ENCODE results near the gene TTLL4. TPM values are rescaled to one million over a fixed set of nuclear protein-coding genes. Genes with fewer than 3 reads are reported as not detected.

The TTLL4 gene
- total RNA-seq, 1 donor from 2014 or later: 33.8 TPM

- Mint-ChIP-seq H3K27ac (ENCODE audit: unreplicated experiment) (no peak overlapping the region), H3K4me1 (ENCODE audit: low read depth, unreplicated experiment) (peaks cover 16% of the 10 kb centered on the region), H3K27me3 (ENCODE audit: low read depth, unreplicated experiment) (no peaks in the 10 kb centered on the region), H3K9me3 (ENCODE audit: unreplicated experiment) (no peaks in the 10 kb centered on the region), H3K36me3 (ENCODE audit: low read depth, unreplicated experiment) (peaks cover 14% of the 10 kb centered on the region), H3K4me3 (ENCODE audit: unreplicated experiment) (no peak overlapping the region)
- no peak for FAIRE-seq
- TF ChIP-seq EZH2 (IDR thresholded peaks at IDR 0.05; ENCODE audit: insufficient read depth, low read length) (no peak), CTCF (IDR thresholded peaks at IDR 0.05; ENCODE audit: insufficient read depth, low read depth, low read length) (no peak)
- Histone ChIP-seq H3K9me3 (ENCODE audit: insufficient read depth, low read depth, low read length) (no peaks in the 10 kb centered on the region), H3K79me2 (ENCODE audit: insufficient read depth, low read length) (peaks cover 79% of the 10 kb centered on the region), H3K4me3 (ENCODE audit: insufficient read depth, low read depth, low read length) (no peak overlapping the region), H3K4me2 (ENCODE audit: low read length) (no peak overlapping the region), H3K27ac (ENCODE audit: low read depth, low read length) (no peak overlapping the region), H3K4me1 (ENCODE audit: insufficient read depth, low read length) (no peaks in the 10 kb centered on the region), H2AFZ (ENCODE audit: low read depth, low read length) (no peak overlapping the region), H4K20me1 (ENCODE audit: insufficient read depth, low read length) (peaks cover 33% of the 10 kb centered on the region), H3K9ac (ENCODE audit: low read length) (no peak overlapping the region), H3K36me3 (ENCODE audit: insufficient read depth, low read length) (peaks cover 2% of the 10 kb centered on the region), H3K27me3 (ENCODE audit: insufficient read depth, low read length) (no peaks in the 10 kb centered on the region)
- peak; percentile 57 for DNase-seq (ENCODE audit: low read depth)
Measured at GRCh38 chr2:218716070-218716469, 5.4 kb downstream of the TTLL4 start.

GRCh38 chr2:218717262-218717661 is 6.6 kb downstream of the TTLL4 start:
- Histone ChIP-seq H4K20me1 (ENCODE audit: insufficient read depth, low read length) (peaks cover 38% of the 10 kb centered on the region), H3K9me3 (ENCODE audit: insufficient read depth, low read depth, low read length) (no peaks in the 10 kb centered on the region), H3K9ac (ENCODE audit: low read length) (no peak overlapping the region), H3K27ac (ENCODE audit: low read depth, low read length) (no peak overlapping the region), H3K4me1 (ENCODE audit: insufficient read depth, low read length) (no peaks in the 10 kb centered on the region), H2AFZ (ENCODE audit: low read depth, low read length) (no peak overlapping the region), H3K4me2 (ENCODE audit: low read length) (peak overlapping the region; percentile 24), H3K27me3 (ENCODE audit: insufficient read depth, low read length) (no peaks in the 10 kb centered on the region), H3K79me2 (ENCODE audit: insufficient read depth, low read length) (peaks cover 82% of the 10 kb centered on the region), H3K4me3 (ENCODE audit: insufficient read depth, low read depth, low read length) (no peak overlapping the region), H3K36me3 (ENCODE audit: insufficient read depth, low read length) (peaks cover 2% of the 10 kb centered on the region)
- FAIRE-seq (no peak), DNase-seq (ENCODE audit: low read depth) (peak; percentile 30)
- TF ChIP-seq CTCF (IDR thresholded peaks at IDR 0.05; ENCODE audit: insufficient read depth, low read depth, low read length) (no peak), EZH2 (IDR thresholded peaks at IDR 0.05; ENCODE audit: insufficient read depth, low read length) (no peak)
- no peak overlapping the region for H3K27ac Mint-ChIP-seq (ENCODE audit: unreplicated experiment)
- H3K4me1 Mint-ChIP-seq (ENCODE audit: low read depth, unreplicated experiment): peaks cover 13% of the 10 kb centered on the region
- H3K27me3 Mint-ChIP-seq (ENCODE audit: low read depth, unreplicated experiment): no peaks in the 10 kb centered on the region
- peaks cover 14% of the 10 kb centered on the region for H3K36me3 Mint-ChIP-seq (ENCODE audit: low read depth, unreplicated experiment)
- no peaks in the 10 kb centered on the region for H3K9me3 Mint-ChIP-seq (ENCODE audit: unreplicated experiment)
- H3K4me3 Mint-ChIP-seq (ENCODE audit: unreplicated experiment): no peak overlapping the region

GRCh38 chr2:218718058-218718457 is 7.4 kb downstream of the TTLL4 start:
- Mint-ChIP-seq H3K36me3 (ENCODE audit: low read depth, unreplicated experiment) (peaks cover 14% of the 10 kb centered on the region), H3K9me3 (ENCODE audit: unreplicated experiment) (no peaks in the 10 kb centered on the region), H3K27me3 (ENCODE audit: low read depth, unreplicated experiment) (no peaks in the 10 kb centered on the region), H3K4me1 (ENCODE audit: low read depth, unreplicated experiment) (peaks cover 21% of the 10 kb centered on the region), H3K4me3 (ENCODE audit: unreplicated experiment) (no peak overlapping the region), H3K27ac (ENCODE audit: unreplicated experiment) (no peak overlapping the region)
- no peak overlapping the region for H3K4me2 ChIP-seq (ENCODE audit: low read length)
- FAIRE-seq (no peak), DNase-seq (ENCODE audit: low read depth) (no peak)
- H3K9me3 ChIP-seq (ENCODE audit: insufficient read depth, low read depth, low read length): no peaks in the 10 kb centered on the region
- H3K9ac ChIP-seq (ENCODE audit: low read length): no peak overlapping the region
- H3K4me3 ChIP-seq (ENCODE audit: insufficient read depth, low read depth, low read length): no peak overlapping the region
- no peaks in the 10 kb centered on the region for H3K4me1 ChIP-seq (ENCODE audit: insufficient read depth, low read length)
- H4K20me1 ChIP-seq (ENCODE audit: insufficient read depth, low read length): peaks cover 38% of the 10 kb centered on the region
- H3K79me2 ChIP-seq (ENCODE audit: insufficient read depth, low read length): peaks cover 82% of the 10 kb centered on the region
- no peak for TF ChIP-seq EZH2 (IDR thresholded peaks at IDR 0.05; ENCODE audit: insufficient read depth, low read length)
- TF ChIP-seq CTCF (IDR thresholded peaks at IDR 0.05; ENCODE audit: insufficient read depth, low read depth, low read length): no peak
- H3K36me3 ChIP-seq (ENCODE audit: insufficient read depth, low read length): peaks cover 2% of the 10 kb centered on the region
- H2AFZ ChIP-seq (ENCODE audit: low read depth, low read length): no peak overlapping the region
- no peaks in the 10 kb centered on the region for H3K27me3 ChIP-seq (ENCODE audit: insufficient read depth, low read length)
- no peak overlapping the region for H3K27ac ChIP-seq (ENCODE audit: low read depth, low read length)

Data from astrocyte (in vitro differentiated cells and primary cell).